Activated T-cell treated with anti-CD3 and anti-CD28 coated beads for 4 hours (primary cell): Measurements from ENCODE around the gene ABHD17A.
"Not testable (repeated sequence)": the region's sequence is repeated elsewhere in the genome, so short reads cannot be mapped to it uniquely, and the experiment has no call there.

ENCODE experiments used
- DNase-seq: peaks from one replicate; pipeline ENCODE4 v3.0.0-alpha.2; 2020

ABHD17A gene

DNA sequence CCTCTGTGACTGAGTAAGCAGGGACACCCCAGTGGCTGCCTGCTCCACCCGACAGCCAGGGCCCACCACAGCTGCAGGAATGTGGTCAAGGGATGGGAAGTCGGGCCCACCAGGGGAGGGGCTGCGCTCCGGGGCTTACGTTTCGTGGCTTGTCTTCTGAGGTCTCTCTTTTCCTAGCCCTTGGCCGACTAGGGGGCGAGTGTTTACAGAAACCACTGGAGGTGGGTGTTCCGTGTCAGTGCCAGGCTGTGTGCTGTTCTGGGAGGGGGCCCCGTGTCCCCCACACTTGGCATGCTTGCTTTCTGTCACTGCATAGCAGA lies 24.4 kb upstream of the ABHD17A start:
- DNase-seq = no peak

DNA sequence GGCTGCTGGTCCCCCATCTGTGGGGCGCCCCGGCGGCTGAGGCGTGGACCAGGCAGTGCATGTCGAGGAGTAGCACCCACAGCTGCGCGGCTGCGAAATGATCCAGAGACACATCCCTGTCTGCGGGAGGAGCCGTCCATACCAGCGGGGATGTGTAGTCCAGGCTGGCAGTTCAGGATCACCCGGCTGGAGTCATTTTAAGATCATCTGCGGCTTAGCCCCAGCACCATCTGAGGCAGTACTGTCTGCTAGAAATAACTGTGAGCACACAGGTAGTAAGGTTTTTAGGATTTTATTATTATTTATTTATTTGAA lies 23.0 kb upstream of the ABHD17A start:
- DNase-seq = no peak

DNA sequence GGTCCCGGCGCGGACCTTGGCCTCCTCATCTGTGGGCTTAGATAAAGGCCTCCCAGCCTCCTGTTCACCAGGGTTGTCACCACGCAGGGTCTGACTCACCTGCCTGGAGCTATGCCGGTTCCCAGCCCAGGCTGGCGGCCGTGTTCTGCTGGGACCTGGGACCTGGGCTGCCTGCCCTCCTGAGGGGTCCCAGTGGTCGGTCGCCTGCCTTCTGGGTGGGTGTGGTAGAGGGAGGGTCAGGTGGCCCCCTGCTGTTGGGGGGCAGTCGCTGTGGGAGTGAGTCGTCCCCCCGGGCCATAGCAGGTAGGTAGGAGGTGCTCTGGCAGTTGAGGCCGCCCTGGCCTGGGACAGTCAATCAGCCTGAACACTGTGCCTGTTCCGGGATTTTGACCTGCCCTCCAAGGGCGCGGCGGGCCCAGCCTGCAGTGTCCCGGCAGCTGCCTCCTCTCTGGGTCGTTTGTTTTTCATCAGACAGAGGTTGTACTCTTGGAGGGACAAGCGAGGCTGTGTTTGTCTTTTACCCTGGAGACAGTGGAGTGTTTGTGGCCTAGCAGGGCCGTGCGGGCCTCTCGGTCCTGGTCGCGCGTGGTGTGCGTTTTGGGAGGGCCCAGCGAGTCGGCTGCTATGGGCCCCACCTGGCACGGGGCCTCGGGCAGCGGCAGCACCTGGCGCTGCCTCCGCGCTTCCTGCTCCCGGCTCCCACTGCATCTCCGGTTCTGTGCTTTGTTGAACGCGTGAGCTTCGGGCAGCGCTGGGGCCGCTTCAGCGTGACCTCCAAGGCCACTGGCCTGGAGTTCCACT lies 22.5 kb upstream of the ABHD17A start:
- no peak for DNase-seq

DNA sequence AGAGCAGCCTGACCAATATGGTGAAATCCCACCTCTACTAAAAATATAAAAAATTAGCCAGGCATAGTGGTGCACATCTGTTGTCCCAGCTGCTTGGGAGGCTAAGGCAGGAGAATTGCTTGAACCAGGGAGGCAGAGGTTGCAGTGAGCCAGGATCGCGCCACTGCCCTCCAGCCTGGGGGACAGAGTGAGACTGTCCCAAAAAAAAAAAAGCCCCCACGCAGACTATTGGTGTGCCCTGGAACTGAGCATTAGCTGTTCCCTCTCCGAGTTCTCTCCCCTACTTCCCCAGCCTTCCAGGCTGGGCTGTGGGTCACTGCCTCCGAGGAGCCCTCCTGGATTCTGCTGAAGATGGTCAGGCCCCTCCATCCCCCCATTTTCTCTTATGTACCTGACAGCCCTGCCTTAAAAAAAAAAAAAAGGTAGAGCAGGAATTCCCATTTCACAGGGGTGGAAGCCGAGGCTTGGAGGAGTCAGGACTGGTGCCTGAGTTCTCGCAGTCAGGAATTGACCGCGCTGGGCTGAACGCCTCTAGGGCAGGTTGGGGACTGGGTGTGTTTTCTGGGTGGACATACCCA lies 21.8 kb upstream of the ABHD17A start:
- no peak for DNase-seq

DNA sequence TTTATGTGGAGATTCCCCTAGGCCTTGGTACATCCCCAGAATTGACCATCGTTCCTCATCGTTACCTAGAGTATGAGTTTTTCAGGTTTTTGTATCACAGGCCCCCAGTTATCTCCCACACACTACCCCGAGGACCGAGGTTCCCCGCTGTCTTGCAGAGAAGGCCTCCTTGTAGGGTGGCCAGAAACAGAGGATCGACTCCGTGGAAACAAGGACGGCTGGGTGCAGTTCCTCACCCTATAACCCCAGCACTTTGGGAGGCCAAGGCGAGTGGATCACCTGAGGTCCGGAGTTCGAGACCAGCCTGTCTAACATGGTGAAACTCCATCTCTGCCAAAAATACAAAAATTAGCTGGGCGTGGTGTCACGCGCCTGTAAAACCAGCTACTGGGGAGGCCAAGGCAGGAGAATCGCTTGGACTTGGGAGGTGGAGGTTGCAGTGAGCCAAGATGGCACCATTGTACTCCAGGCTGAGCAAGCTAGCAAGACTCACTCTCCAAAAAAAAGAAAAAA lies 20.6 kb upstream of the ABHD17A start:
- DNase-seq = no peak

DNA sequence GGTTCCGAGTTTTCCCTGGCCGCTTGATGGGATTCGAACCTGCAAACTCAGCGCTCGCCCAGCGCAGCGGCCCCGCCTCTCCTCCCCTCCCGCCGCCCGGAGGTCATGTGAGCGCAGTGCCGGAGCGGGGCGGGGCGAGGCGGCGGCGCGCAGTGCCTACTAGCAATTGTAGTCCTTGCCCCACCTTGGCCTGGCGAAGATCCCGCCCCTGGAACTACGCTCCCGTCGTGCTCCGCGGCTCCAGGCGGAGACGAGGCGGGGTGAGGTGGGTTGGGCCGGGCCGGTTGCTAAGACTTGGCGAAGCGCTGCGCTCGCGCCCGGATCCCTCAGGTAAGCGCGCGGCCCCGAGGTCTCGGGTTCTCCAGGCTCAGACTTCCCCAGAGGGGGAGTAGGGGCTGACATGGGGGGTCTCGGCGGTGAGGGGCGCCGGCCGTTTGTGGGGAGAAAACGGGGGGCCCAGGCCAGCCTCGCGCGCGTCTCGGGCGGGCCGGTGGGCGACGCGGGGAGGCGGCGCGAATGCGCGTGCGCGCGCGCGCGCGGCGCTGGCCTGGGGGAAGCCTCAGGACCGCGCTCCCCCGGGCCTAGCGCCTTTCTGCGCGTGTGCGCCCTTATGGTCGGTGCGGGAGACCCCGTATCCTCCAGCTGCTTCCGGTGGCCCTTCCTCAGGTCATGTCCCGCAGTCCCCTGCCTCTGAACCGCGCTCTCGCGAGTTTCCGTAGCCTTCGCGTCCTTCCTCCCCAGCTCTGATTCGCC lies 20.0 kb upstream of the ABHD17A start, which contains the start of the genes ADAT3 and SCAMP4:
Gene ADAT3 (plus strand): TSS at position 290 of the 753 bp plus-strand sequence. CDS start 6,649 bp downstream, outside the sequence.
Gene SCAMP4 (plus strand): TSS at position 290 of the 753 bp plus-strand sequence. CDS start 9,621 bp downstream, outside the sequence.
- peak; percentile 95 for DNase-seq

DNA sequence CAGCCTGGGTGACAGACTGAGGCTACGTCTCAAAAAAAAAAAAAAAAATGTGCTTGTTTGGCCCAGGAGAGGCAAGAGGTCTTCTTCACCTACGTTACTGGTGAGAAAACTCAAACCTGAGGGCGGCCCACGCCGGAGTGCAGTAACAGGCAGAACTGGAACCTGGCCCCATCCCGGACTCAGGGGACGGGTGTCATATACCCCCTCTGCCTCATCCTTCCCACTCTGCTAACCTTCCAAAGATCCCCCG lies 19.5 kb upstream of the ABHD17A start:
- no peak for DNase-seq

DNA sequence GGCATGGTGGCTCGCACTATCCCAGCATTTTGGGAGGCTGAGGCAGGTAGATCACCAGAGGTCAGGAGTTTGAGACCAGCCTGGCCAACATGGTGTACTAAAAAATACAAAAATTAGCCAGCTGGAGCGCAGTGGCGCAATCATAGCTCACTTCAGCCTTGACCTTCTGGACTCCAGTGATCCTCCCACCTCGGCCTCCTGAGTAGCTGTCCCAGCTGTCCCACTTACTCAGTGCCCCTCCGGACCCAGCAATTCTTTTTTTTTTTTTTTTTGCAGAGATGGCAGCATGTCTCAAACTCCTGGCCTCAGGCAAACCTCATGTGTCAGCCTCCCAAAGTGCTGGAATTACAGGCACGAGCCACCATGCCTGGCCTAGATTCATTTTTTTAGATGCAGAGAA lies 17.6 kb upstream of the ABHD17A start:
- DNase-seq = no peak

DNA sequence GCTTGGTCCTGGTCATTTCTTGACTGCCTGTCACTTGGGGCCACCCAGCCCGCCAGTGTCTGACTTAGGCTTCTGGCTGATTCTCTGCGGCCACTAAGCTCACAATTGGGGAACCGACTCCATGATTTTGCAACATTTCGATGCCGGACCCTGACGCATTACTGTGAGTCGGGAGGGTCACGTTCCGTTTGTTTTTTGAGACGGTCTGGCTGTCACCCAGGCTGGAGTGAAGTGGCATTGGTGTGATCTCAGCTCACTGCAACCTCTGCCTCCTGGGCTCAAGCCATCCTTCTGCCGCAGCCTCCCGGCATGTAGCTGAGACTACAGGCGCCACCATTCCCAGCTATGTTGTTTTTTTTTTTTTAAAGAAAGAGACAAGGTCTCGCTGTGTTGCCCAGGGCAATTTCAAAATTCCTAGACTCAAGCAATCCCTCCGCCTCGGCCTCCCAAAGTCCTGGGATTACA lies 16.7 kb upstream of the ABHD17A start:
- DNase-seq = no peak

DNA sequence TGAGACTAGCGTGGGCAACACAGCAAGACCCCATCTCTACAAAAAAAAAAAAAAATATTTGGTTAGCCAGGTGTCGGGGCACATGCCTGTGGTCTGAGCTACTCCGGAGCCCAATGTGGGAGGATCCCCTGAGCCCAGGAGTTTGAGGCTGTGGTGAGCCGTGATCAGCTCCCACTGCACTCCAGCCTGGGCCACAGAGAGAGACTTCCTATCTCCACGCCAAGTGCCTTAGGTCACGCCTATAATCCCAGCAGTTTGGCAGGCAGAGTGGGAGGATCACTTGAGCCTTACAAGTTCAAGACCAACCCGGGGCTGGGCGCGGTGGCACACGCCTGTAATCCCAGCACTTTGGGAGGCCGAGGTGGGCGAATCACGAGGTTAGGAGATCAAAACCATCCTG lies 11.2 kb upstream of the ABHD17A start:
- no peak for DNase-seq

DNA sequence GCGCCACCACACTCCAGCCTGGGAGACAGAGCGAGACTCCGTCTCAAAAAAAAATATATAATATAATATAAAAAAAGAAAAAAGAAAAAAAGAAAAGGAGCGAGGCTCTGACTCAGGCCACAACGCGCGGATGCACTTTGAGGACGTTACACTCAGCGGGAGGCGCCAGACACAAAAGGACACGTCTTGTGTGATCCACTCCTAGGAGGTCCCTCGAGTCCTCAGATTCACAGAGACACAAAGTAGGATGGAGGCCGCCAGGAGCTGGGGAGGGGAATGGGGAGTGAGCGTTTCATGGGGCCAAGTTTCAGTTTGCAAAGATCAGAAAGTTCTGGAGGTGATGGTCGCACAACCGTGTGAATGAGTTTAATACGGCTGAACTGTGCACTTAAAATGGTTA lies 8.5 kb upstream of the ABHD17A start:
- no peak for DNase-seq

DNA sequence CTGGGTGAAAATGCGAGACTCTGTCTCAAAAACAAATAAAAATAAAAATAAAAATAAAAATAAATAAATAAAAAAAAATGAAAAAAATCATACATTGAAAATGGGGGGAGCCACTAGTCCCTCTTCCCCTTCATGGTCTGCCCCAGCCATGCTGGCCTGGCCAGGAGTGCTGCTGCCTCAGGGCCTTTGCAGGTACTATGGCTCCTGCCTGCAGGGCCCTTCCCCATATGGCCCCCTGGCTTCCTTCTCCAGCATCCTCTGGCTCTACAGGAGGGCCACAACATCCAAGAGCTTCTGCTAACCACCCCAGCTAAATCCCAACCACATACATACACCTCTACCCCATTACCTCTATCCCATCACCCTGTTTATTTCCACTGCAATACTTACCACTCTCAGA lies 4.6 kb upstream of the ABHD17A start:
- no peak for DNase-seq

DNA sequence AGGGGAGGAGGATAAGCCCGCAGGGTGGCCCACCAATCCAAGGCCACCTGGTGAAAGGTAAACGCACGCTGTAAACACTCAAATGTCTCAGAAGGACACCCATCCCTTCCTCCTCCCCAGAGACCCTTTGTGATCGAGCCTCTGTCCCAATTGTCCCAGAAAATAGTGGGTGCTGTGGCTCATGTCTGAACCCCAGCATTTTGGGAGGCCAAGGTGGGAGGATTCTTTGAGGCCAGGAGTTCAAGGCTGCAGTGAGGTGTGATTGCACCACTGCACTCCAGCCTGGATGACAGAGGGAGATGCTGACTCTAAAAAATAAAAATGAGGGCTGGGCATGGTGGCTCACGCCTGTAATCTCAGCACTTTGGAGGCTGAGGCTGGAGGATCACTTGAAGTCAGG lies 3.1 kb upstream of the ABHD17A start:
- no peak for DNase-seq

DNA sequence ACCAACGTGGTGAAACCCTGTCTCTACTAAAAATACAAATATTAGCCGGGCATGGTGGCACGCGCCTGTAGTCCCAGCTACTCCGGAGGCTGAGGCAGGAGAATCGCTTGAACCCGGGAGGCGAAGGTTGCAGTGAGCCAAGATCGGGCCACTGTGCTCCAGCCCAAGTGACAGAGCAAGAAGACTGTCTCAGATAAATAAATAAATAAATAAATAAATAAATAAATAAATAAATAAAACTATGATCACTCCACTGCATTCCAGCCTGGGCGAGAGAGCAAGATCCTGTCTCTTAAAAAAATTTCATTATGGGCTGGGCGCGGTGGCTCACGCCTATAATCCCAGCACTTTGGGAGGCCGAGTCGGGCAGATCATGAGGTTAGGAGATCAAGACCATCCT lies 1.1 kb upstream of the ABHD17A start:
- not testable (repeated sequence) for DNase-seq

DNA sequence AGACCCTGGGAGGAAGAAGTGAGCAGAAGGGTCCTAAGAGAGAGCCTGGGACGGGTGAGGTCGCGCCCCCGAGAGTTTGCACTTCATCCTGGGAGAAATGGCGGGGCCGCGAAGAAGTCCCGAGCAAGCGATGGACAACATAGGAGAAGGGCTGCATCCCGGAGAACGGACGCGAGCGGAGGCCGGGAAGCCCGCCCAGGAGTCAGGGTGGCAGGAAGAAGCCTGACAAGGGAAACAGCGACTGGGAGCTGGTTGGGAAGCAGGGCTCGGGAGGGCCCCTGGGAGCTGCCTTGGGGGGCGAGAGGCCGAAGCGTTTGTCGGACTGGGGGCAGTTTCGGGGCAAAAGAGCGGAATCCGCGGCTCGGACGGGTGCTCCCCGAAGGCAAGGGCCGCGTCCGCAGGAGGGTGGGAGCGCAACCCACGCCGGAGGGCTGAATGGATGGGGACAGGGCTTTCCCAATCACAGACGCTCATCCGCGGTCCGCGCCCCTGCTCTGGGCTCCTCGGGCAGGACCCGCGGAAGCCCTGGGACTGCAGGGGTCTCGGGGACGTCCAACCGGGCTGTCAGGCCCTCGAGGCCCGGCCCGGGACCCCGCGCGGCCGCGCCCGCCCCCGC lies 469 bp downstream of the ABHD17A start:
- no peak for DNase-seq

DNA sequence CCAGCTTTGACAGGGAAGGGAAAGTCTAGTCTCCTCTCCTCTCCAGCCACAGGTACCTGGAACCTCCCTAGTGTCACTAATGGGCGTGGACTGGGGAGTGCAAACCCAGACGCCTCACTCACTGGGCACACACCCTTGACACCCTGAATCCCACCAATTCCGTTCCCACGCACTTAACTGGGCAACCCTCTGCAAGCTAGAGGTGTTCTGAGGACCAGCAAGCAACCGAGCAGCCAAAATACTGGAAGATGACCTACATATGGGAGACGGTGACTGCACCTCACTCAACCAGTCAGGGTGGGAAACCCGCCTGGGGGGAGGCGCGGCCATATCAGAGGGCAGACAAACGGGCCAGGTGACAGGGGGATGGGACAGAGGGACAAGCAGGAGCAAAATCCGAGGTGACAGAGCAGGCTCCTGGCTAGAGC lies 991 bp downstream of the ABHD17A start:
- no peak for DNase-seq

DNA sequence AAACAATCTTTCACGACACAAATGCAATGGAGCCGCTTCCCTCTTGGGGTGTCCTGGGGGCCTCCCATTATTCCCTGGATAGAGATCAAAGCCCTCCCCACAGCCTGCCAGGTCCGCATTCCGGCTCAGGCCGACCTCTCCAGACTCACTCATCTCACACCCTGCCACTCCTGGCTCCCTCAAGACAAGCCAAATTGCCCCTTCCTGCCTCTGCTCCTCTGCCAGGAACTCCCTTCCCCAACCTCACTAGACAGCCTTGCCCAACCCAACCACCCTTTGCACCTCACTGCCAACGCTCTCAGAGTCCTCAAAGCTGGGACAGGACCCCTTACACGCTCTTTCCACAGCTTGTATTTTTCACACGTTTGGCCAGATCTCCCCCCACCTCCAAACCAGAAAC lies 1.5 kb downstream of the ABHD17A start:
- no peak for DNase-seq

DNA sequence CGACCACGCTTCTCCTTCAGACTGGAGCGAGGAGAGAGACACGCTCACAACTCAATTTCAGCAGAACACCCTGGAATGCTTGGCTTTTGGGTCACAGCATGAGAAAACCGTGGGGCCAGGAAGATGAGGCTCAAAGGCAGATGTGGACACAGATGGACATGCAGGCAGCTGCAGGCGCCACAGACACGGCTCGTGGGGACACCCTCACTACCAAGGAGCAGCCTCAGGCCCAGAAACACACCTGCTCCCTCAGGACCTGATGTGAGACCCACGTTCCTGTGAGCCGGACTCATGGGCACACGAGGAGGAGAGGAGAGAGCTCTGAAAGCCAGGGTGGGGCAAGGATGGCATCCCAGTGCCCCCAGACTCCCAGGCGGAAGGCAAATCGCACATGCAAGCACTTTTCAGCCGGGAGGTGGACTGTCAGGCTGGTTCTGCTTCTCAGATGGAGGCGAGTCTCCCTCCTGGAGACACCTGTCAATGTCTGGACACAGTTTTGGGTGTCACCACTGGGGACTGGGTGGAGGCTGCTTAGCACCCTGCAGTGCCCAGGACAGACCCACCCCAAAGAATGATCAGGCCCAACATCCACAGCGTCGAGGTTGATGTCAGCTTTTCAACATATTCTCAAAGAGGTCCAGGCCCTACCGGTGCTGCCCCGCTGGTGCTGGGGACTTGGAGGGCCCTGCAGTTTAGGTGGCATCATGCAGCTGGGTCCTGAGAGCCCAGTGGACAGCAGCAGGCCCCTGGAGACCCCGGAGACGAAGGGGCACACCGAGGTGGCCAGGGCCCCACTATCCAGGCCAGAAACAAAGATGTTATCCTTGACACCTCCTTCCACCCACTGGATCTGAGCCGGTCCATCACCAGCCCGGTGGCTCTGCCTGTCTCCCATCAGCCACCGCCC lies 2.3 kb downstream of the ABHD17A start:
- DNase-seq = no peak

DNA sequence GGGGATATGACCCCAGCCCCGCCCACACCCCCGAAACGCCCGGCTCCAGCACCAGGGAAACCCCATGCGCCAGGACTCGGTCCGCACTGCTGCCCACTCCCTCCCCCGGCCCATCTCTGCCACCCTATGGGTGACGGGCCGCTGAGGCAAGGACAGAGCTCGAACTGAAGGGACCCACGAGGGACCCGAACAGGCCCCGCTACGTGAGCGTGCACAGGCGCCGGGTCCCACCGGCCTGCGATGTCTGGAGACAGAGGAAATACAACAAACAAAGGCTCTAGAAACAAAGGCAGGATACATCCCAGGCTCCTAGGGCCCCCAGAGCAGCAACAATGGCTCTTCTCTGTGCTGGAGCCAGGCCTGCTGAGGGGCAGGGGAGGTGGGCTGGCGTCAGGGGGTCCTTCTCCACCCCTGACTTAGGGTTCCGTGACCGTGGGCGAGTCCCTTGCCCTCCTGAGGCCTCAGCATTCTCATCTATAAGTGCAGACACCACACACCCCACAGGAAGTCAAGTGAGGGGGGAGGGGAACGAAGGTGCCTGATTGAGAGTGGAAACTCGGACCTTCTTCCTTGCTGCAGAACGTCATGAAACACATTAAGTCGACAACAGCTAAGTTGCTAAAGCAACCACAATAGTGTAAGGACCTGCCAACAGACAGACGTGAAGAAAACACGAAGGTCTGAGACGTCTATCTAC lies 3.1 kb downstream of the ABHD17A start:
- peak; percentile 53 for DNase-seq

DNA sequence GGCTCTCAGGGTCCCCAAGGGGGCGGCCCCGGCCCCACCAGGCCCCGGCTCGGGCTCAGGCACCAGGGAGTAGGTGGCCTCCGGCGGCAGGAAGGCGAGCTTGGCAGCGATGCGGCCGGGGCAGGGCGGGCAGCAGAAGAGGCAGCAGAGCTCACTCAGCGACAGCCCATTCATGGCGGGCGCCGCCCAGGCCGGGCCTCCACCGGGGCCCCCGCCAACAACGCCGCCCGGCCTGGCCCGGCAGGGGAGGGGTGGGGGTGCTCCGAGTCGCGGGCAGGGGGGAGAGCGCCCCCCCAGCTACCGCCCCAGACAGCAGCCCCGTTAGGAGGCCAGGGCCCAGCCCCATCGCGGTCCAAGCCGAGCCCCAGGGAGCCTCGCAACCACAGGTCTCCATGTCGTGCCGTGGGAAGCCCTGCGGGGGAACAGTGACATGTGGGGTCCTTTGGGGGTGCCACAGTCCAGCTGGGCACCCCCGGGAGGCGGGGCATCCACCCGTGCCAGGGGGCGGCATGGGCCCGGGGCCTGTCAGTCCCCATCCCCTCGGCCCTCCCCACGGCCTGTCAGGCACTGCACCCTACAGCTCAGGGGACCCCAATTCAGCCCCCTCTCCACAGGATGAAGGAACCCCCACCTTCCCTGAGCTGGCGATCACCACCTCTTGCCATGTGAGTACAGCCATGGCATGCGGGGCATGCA lies 3.8 kb downstream of the ABHD17A start:
- DNase-seq = not testable (repeated sequence)
